CD14-positive monocyte (primary cell): Measurements from ENCODE around the gene RAD54L. TPM values are rescaled to one million over a fixed set of nuclear protein-coding genes. Genes with fewer than 3 reads are reported as not detected.
A peak's percentile ranks its signal among the peaks of the same experiment; 100 is the strongest.
"Not testable (repeated sequence)": the region's sequence is repeated elsewhere in the genome, so short reads cannot be mapped to it uniquely, and the experiment has no call there.

Source experiments
- DNase-seq, 3 donors: peaks; one replicate each; pipeline ENCODE4 v3.0.0-alpha.2; 2011 to 2022
- H2AFZ ChIP-seq: 2 replicates; pipeline ENCODE4 v1.6.0; 2012; ENCODE audit warnings: mild to moderate bottlenecking, low read depth, low read length, inconsistent platforms; ENCODE audit not compliant: insufficient read depth, poor library complexity, severe bottlenecking
- H3K27ac ChIP-seq, 2 donors: 1 replicate in 1 of 2; 2 replicates in 1 of 2; pipeline ENCODE4 v1.5.1; 2012 to 2013; ENCODE audit warnings: low read length in 2 of 2, control low read depth in 1 of 2, inconsistent platforms in 1 of 2, low read depth in 1 of 2, mild to moderate bottlenecking in 1 of 2
- H3K27me3 ChIP-seq, 2 donors: one replicate each; pipeline versions ENCODE4 v1.6.0 to v1.6.1; 2011 to 2013; ENCODE audit warnings: low read length in 2 of 2; ENCODE audit not compliant: control insufficient read depth in 2 of 2, insufficient read depth in 2 of 2
- H3K36me3 ChIP-seq, 2 donors: replicated peaks in 1 of 2; 1 replicate in 1 of 2; 2 replicates in 1 of 2; pipeline versions ENCODE4 v1.5.1 to v1.6.1; 2012 to 2013; ENCODE audit warnings: low read length in 2 of 2, control low read depth in 1 of 2, inconsistent platforms in 1 of 2, mild to moderate bottlenecking in 1 of 2; ENCODE audit not compliant: insufficient read depth in 2 of 2, control insufficient read depth in 1 of 2
- H3K4me1 ChIP-seq, 2 donors: 1 replicate in 1 of 2; 2 replicates in 1 of 2; pipeline versions ENCODE4 v1.5.1 to v1.6.1; 2012 to 2013; ENCODE audit warnings: low read length in 2 of 2, control low read depth in 1 of 2, inconsistent platforms in 1 of 2, mild to moderate bottlenecking in 1 of 2, moderate library complexity in 1 of 2; ENCODE audit not compliant: insufficient read depth in 2 of 2, control insufficient read depth in 1 of 2
- H3K4me2 ChIP-seq: replicated peaks from 2 replicates; pipeline ENCODE3; 2012; ENCODE audit warnings: low read length, moderate library complexity, mild to moderate bottlenecking; ENCODE audit not compliant: poor library complexity, severe bottlenecking; ENCODE audit errors: extremely low read depth
- H3K4me3 ChIP-seq, 3 experiments: fragments of 200-600 bp in 1 of 3; sonication (generic) in 1 of 3; replicated peaks in 1 of 3; 1 replicate in 2 of 3; 2 replicates in 1 of 3; pipeline ENCODE4 v1.5.1; 2011 to 2013; ENCODE audit warnings: low read length in 3 of 3, mild to moderate bottlenecking in 3 of 3, control low read depth in 2 of 3, low read depth in 2 of 3, inconsistent platforms in 1 of 3, moderate library complexity in 1 of 3
- H3K79me2 ChIP-seq: 2 replicates; pipeline ENCODE4 v1.6.0; 2012; ENCODE audit warnings: mild to moderate bottlenecking, control low read depth, inconsistent platforms, low read length, moderate library complexity; ENCODE audit not compliant: insufficient read depth
- H3K9ac ChIP-seq: 2 replicates; pipeline ENCODE4 v1.6.0; 2017; ENCODE audit warnings: low read length, mild to moderate bottlenecking; ENCODE audit not compliant: insufficient read depth, poor library complexity, severe bottlenecking
- H3K9me3 ChIP-seq, 2 donors: replicated peaks in 1 of 2; 1 replicate in 1 of 2; 2 replicates in 1 of 2; pipeline versions ENCODE4 v1.5.1 to v1.6.1; 2012 to 2013; ENCODE audit warnings: low read length in 2 of 2, control low read depth in 1 of 2; ENCODE audit not compliant: control insufficient read depth in 1 of 2, insufficient read depth in 1 of 2
- H4K20me1 ChIP-seq: 2 replicates; pipeline ENCODE4 v1.6.0; 2012; ENCODE audit warnings: mild to moderate bottlenecking, low read length, control low read depth, moderate library complexity; ENCODE audit not compliant: insufficient read depth
- H3K27ac Mint-ChIP-seq, 7 donors: one replicate each; pipeline ENCODE4 v1.8.0; 2020; ENCODE audit warnings: mild to moderate bottlenecking in 7 of 7, mixed read lengths in 7 of 7, moderate library complexity in 6 of 7, inconsistent platforms in 2 of 7
- H3K27me3 Mint-ChIP-seq, 3 donors: one replicate each; pipeline ENCODE4 v1.8.0; 2021 to 2022; ENCODE audit warnings: low read depth in 3 of 3, mild to moderate bottlenecking in 3 of 3, mixed read lengths in 3 of 3, moderate library complexity in 3 of 3, inconsistent platforms in 1 of 3
- H3K36me3 Mint-ChIP-seq, 2 donors: one replicate each; pipeline ENCODE4 v1.8.0; 2020; ENCODE audit warnings: mixed read lengths in 2 of 2, inconsistent platforms in 1 of 2, mild to moderate bottlenecking in 1 of 2
- H3K4me1 Mint-ChIP-seq: one replicate; pipeline ENCODE4 v1.8.0; 2020; ENCODE audit warnings: mild to moderate bottlenecking, mixed read lengths
- H3K4me3 Mint-ChIP-seq, 2 donors: one replicate each; pipeline ENCODE4 v1.8.0; 2020; ENCODE audit warnings: mild to moderate bottlenecking in 2 of 2, mixed read lengths in 2 of 2, moderate library complexity in 1 of 2
- H3K9me3 Mint-ChIP-seq, 7 donors: one replicate each; pipeline ENCODE4 v1.8.0; 2020 to 2022; ENCODE audit warnings: mixed read lengths in 7 of 7, mild to moderate bottlenecking in 6 of 7, moderate library complexity in 6 of 7, inconsistent platforms in 2 of 7
- CTCF ChIP-seq: fragments of 200-600 bp; IDR thresholded peaks from one replicate; pipeline ENCODE4 v1.8.0; 2022; ENCODE audit warnings: antibody characterized with exemption, mild to moderate bottlenecking
- WGBS: methylation state at CpG from one replicate; pipeline ENCODE4 v1.1.5; 2013; ENCODE audit warnings: missing lambda C conversion rate; ENCODE audit not compliant: insufficient coverage; 5-methylcytosine and 5-hydroxymethylcytosine counted together
- intact Hi-C, 2 donors: fragments of 100-400 bp; cut with micrococcal nuclease; formaldehyde crosslinking; loops; one replicate each; pipeline versions ENCODE4 v1.15.0 to v1.15.1; 2023
- polyA plus RNA-seq, 3 donors: library from polyadenylated mRNA; depleted of rRNA in 1 of 3; unstranded in 2 of 3; stranded (reverse) in 1 of 3; fragments of 300-500 nt in 2 of 3; fragments of >200 nt in 1 of 3; fragmentation: Illumina TruSeq in 2 of 3; gene quantifications; 1 replicate in 2 of 3; 2 replicates in 1 of 3; pipeline ENCODE4 v1.2.3, GENCODE V29; 2012 to 2021

RAD54L gene
- polyA plus RNA-seq, 3 donors = 0.13 TPM; not detected in 2

GRCh38 chr1:46242918-46243317, 4.6 kb upstream of the RAD54L start:
- no peak overlapping the region for H3K9ac ChIP-seq
- H3K4me1 ChIP-seq = peaks cover 11 to 12% of the 10 kb centered on the region in 2 donors
- no peaks in the 10 kb centered on the region for H3K36me3 ChIP-seq
- H3K27ac ChIP-seq = no peak overlapping the region
- Mint-ChIP-seq H3K27me3 (peaks cover 0 to 2% (median 0%) of the 10 kb centered on the region in 3 donors), H3K36me3 (no peaks in the 10 kb centered on the region), H3K4me3 (no peak overlapping the region), H3K4me1 (peaks cover 12% of the 10 kb centered on the region), H3K9me3 (peaks cover 1 to 12% (median 6%) of the 10 kb centered on the region in 7 donors), H3K27ac (no peak overlapping the region)
- no peak for DNase-seq
- intact Hi-C loops = no loop called here
- no CpG with 5 or more reads among the region's 1 CpG for WGBS
- H4K20me1 ChIP-seq = no peaks in the 10 kb centered on the region
- no peak for TF ChIP-seq CTCF
- H3K4me2 ChIP-seq = no peak overlapping the region
- H3K79me2 ChIP-seq = peaks cover 4% of the 10 kb centered on the region
- no peak overlapping the region for H3K4me3 ChIP-seq
- H2AFZ ChIP-seq = no peak overlapping the region
- H3K27me3 ChIP-seq = no peaks in the 10 kb centered on the region
- no peaks in the 10 kb centered on the region for H3K9me3 ChIP-seq

GRCh38 chr1:46243831-46244230, 3.7 kb upstream of the RAD54L start:
- WGBS = 94% methylated on average over 3 of the region's 3 CpGs
- H2AFZ ChIP-seq, H3K27me3 Mint-ChIP-seq, H3K9me3 Mint-ChIP-seq, H3K4me2 ChIP-seq, H4K20me1 ChIP-seq, H3K27me3 ChIP-seq, H3K36me3 ChIP-seq, H3K9me3 ChIP-seq, H3K27ac ChIP-seq, intact Hi-C loops, H3K4me3 ChIP-seq, H3K9ac ChIP-seq, H3K36me3 Mint-ChIP-seq, H3K27ac Mint-ChIP-seq, DNase-seq: not testable (repeated sequence)
- peaks cover 19 to 20% of the 10 kb centered on the region in 2 donors for H3K4me1 ChIP-seq
- H3K79me2 ChIP-seq = peaks cover 13% of the 10 kb centered on the region
- Mint-ChIP-seq H3K4me3 (peak overlapping the region in 1 of 2 donors; percentile 6), H3K4me1 (peaks cover 20% of the 10 kb centered on the region)
